ENCODE data around the gene BMS1. TPM values are rescaled to one million over a fixed set of nuclear protein-coding genes. Genes with fewer than 3 reads are reported as not detected.

The BMS1 gene
- total and polyA plus RNA-seq, 2 of the 13 experiments (the other 11 are each of a cell fraction or from before 2014, with no cell fraction given), result 3.9 to 25.2 TPM

GRCh38 chr10:42868530-42868929 is 85.9 kb downstream of the BMS1 start:
- ChIA-PET POLR2A (no interaction called here), CTCF (ENCODE audit: low intra/inter-chr PET ratio, low total read pairs) (no interaction called here)
- no peak for TF ChIP-seq ZSCAN9 (CRISPR knock-in tag; IDR thresholded peaks at IDR 0.05; ENCODE audit: borderline replicate concordance)
- no peak for TF ChIP-seq FOXO1 (CRISPR knock-in tag; IDR thresholded peaks at IDR 0.05)
- TF ChIP-seq PREB (CRISPR knock-in tag; IDR thresholded peaks at IDR 0.05), result no peak
- TF ChIP-seq MAFG (CRISPR knock-in tag; IDR thresholded peaks at IDR 0.05), result no peak
- H3K27me3 ChIP-seq (ENCODE audit: control insufficient read depth in 1 of 2, insufficient read depth in 2 of 2, low read length in 2 of 2), result peaks cover 5 to 34% of the 10 kb centered on the region in 2 experiments; a peak in 4 of 5 replicates
- in situ Hi-C loops (cut with HindIII; ENCODE audit: extremely low pct_ligation_motif_present, low pct_unique_long_range_greater_than_20kb) (no loop called here), intact Hi-C loops (cut with micrococcal nuclease; ENCODE audit: unreplicated experiment) (no loop called here)
- no peaks in the 10 kb centered on the region for H3K9me3 ChIP-seq (ENCODE audit: low read length)
- H3K36me3 ChIP-seq (replicated peaks in 1 of 2; ENCODE audit: control insufficient read depth in 1 of 2, insufficient read depth in 2 of 2, low read length in 2 of 2), result no peaks in the 10 kb centered on the region
- no peak overlapping the region for H3K9ac ChIP-seq (ENCODE audit: insufficient read depth, low read depth, low read length)
- no peaks in the 10 kb centered on the region for H3K79me2 ChIP-seq (ENCODE audit: insufficient read depth, low read length)
- ATAC-seq (no peak), FAIRE-seq (no peak), DNase-seq (ENCODE audit: low spot score) (no peak)
- no peak overlapping the region for H3K27ac ChIP-seq (ENCODE audit: extremely low read length, insufficient read depth, low read length)
- BruUV-seq (replicated peaks), result no TSS peak
- WGBS (ENCODE audit: low lambda C conversion rate), result 14% methylated on average over 9 of the region's 9 CpGs
- no peaks in the 10 kb centered on the region for H3K4me1 ChIP-seq (ENCODE audit: insufficient read depth, low read length)
- no peak overlapping the region for H2AFZ ChIP-seq (ENCODE audit: low read length)
- no peak overlapping the region for H3K4me3 ChIP-seq (replicated peaks in 1 of 3; ENCODE audit: insufficient read depth in 1 of 3, low read depth in 2 of 3, low read length in 3 of 3)
- no peaks in the 10 kb centered on the region for H4K20me1 ChIP-seq (ENCODE audit: insufficient read depth, low read length)
- H3K4me2 ChIP-seq (ENCODE audit: low read depth, low read length), result no peak overlapping the region

- H3K9ac ChIP-seq (ENCODE audit: insufficient read depth, low read depth, low read length), result no peak overlapping the region
- no peaks in the 10 kb centered on the region for H3K4me1 ChIP-seq (ENCODE audit: insufficient read depth, low read length)
- H3K4me3 ChIP-seq (replicated peaks in 1 of 3; ENCODE audit: insufficient read depth in 1 of 3, low read depth in 2 of 3, low read length in 3 of 3), result no peak overlapping the region
- intact Hi-C loops (cut with micrococcal nuclease; ENCODE audit: unreplicated experiment) (no loop called here), in situ Hi-C loops (cut with HindIII; ENCODE audit: extremely low pct_ligation_motif_present, low pct_unique_long_range_greater_than_20kb) (loop anchor here (5.0 kb wide), 1 partner anchor 237 kb away; no protein-coding TSS in a partner anchor)
- no peak for FAIRE-seq
- ChIA-PET POLR2A (no interaction called here), CTCF (ENCODE audit: low intra/inter-chr PET ratio, low total read pairs) (no interaction called here)
- peaks cover 7 to 38% of the 10 kb centered on the region in 2 experiments for H3K27me3 ChIP-seq (ENCODE audit: control insufficient read depth in 1 of 2, insufficient read depth in 2 of 2, low read length in 2 of 2)
- H3K27ac ChIP-seq (ENCODE audit: extremely low read length, insufficient read depth, low read length), result no peak overlapping the region
- H3K4me2 ChIP-seq (ENCODE audit: low read depth, low read length), result no peak overlapping the region
- TF ChIP-seq ZNF441 (CRISPR knock-in tag; IDR thresholded peaks at IDR 0.05; ENCODE audit: borderline replicate concordance) (no peak), ZNF788 (CRISPR knock-in tag; IDR thresholded peaks at IDR 0.05; ENCODE audit: borderline replicate concordance) (no peak)
- no TSS peak for BruUV-seq (replicated peaks)
- H3K9me3 ChIP-seq (ENCODE audit: low read length), result no peaks in the 10 kb centered on the region
- no peaks in the 10 kb centered on the region for H3K36me3 ChIP-seq (replicated peaks in 1 of 2; ENCODE audit: control insufficient read depth in 1 of 2, insufficient read depth in 2 of 2, low read length in 2 of 2)
- ATAC-seq, result no peak
- 17% methylated on average over 8 of the region's 9 CpGs for WGBS (ENCODE audit: low lambda C conversion rate)
- no peak overlapping the region for H2AFZ ChIP-seq (ENCODE audit: low read length)
- H4K20me1 ChIP-seq (ENCODE audit: insufficient read depth, low read length), result no peaks in the 10 kb centered on the region
- H3K79me2 ChIP-seq (ENCODE audit: insufficient read depth, low read length), result no peaks in the 10 kb centered on the region
- DNase-seq (ENCODE audit: low spot score), result no peak
Observed at GRCh38 chr10:42869977-42870350, 87.4 kb downstream of the BMS1 start.
